CD14-positive monocyte (primary cell): ENCODE data around the gene TLR4. TPM values are rescaled to one million over a fixed set of nuclear protein-coding genes. Genes with fewer than 3 reads are reported as not detected.

ENCODE experiments used
- DNase-seq, 3 donors: peaks; one replicate each; pipeline ENCODE4 v3.0.0-alpha.2; 2011 to 2022
- H2AFZ ChIP-seq: 2 replicates; pipeline ENCODE4 v1.6.0; 2012; ENCODE audit warnings: mild to moderate bottlenecking, low read depth, low read length, inconsistent platforms; ENCODE audit not compliant: insufficient read depth, poor library complexity, severe bottlenecking
- H3K27ac ChIP-seq, 2 donors: 1 replicate in 1 of 2; 2 replicates in 1 of 2; pipeline ENCODE4 v1.5.1; 2012 to 2013; ENCODE audit warnings: low read length in 2 of 2, control low read depth in 1 of 2, inconsistent platforms in 1 of 2, low read depth in 1 of 2, mild to moderate bottlenecking in 1 of 2
- H3K27me3 ChIP-seq, 2 donors: one replicate each; pipeline versions ENCODE4 v1.6.0 to v1.6.1; 2011 to 2013; ENCODE audit warnings: low read length in 2 of 2; ENCODE audit not compliant: control insufficient read depth in 2 of 2, insufficient read depth in 2 of 2
- H3K36me3 ChIP-seq, 2 donors: replicated peaks in 1 of 2; 1 replicate in 1 of 2; 2 replicates in 1 of 2; pipeline versions ENCODE4 v1.5.1 to v1.6.1; 2012 to 2013; ENCODE audit warnings: low read length in 2 of 2, control low read depth in 1 of 2, inconsistent platforms in 1 of 2, mild to moderate bottlenecking in 1 of 2; ENCODE audit not compliant: insufficient read depth in 2 of 2, control insufficient read depth in 1 of 2
- H3K4me1 ChIP-seq, 2 donors: 1 replicate in 1 of 2; 2 replicates in 1 of 2; pipeline versions ENCODE4 v1.5.1 to v1.6.1; 2012 to 2013; ENCODE audit warnings: low read length in 2 of 2, control low read depth in 1 of 2, inconsistent platforms in 1 of 2, mild to moderate bottlenecking in 1 of 2, moderate library complexity in 1 of 2; ENCODE audit not compliant: insufficient read depth in 2 of 2, control insufficient read depth in 1 of 2
- H3K4me2 ChIP-seq: replicated peaks from 2 replicates; pipeline ENCODE3; 2012; ENCODE audit warnings: low read length, moderate library complexity, mild to moderate bottlenecking; ENCODE audit not compliant: poor library complexity, severe bottlenecking; ENCODE audit errors: extremely low read depth
- H3K4me3 ChIP-seq, 3 experiments: fragments of 200-600 bp in 1 of 3; sonication (generic) in 1 of 3; replicated peaks in 1 of 3; 1 replicate in 2 of 3; 2 replicates in 1 of 3; pipeline ENCODE4 v1.5.1; 2011 to 2013; ENCODE audit warnings: low read length in 3 of 3, mild to moderate bottlenecking in 3 of 3, control low read depth in 2 of 3, low read depth in 2 of 3, inconsistent platforms in 1 of 3, moderate library complexity in 1 of 3
- H3K79me2 ChIP-seq: 2 replicates; pipeline ENCODE4 v1.6.0; 2012; ENCODE audit warnings: mild to moderate bottlenecking, control low read depth, inconsistent platforms, low read length, moderate library complexity; ENCODE audit not compliant: insufficient read depth
- H3K9ac ChIP-seq: 2 replicates; pipeline ENCODE4 v1.6.0; 2017; ENCODE audit warnings: low read length, mild to moderate bottlenecking; ENCODE audit not compliant: insufficient read depth, poor library complexity, severe bottlenecking
- H3K9me3 ChIP-seq, 2 donors: replicated peaks in 1 of 2; 1 replicate in 1 of 2; 2 replicates in 1 of 2; pipeline versions ENCODE4 v1.5.1 to v1.6.1; 2012 to 2013; ENCODE audit warnings: low read length in 2 of 2, control low read depth in 1 of 2; ENCODE audit not compliant: control insufficient read depth in 1 of 2, insufficient read depth in 1 of 2
- H4K20me1 ChIP-seq: 2 replicates; pipeline ENCODE4 v1.6.0; 2012; ENCODE audit warnings: mild to moderate bottlenecking, low read length, control low read depth, moderate library complexity; ENCODE audit not compliant: insufficient read depth
- H3K27ac Mint-ChIP-seq, 7 donors: one replicate each; pipeline ENCODE4 v1.8.0; 2020; ENCODE audit warnings: mild to moderate bottlenecking in 7 of 7, mixed read lengths in 7 of 7, moderate library complexity in 6 of 7, inconsistent platforms in 2 of 7
- H3K27me3 Mint-ChIP-seq, 3 donors: one replicate each; pipeline ENCODE4 v1.8.0; 2021 to 2022; ENCODE audit warnings: low read depth in 3 of 3, mild to moderate bottlenecking in 3 of 3, mixed read lengths in 3 of 3, moderate library complexity in 3 of 3, inconsistent platforms in 1 of 3
- H3K36me3 Mint-ChIP-seq, 2 donors: one replicate each; pipeline ENCODE4 v1.8.0; 2020; ENCODE audit warnings: mixed read lengths in 2 of 2, inconsistent platforms in 1 of 2, mild to moderate bottlenecking in 1 of 2
- H3K4me1 Mint-ChIP-seq: one replicate; pipeline ENCODE4 v1.8.0; 2020; ENCODE audit warnings: mild to moderate bottlenecking, mixed read lengths
- H3K4me3 Mint-ChIP-seq, 2 donors: one replicate each; pipeline ENCODE4 v1.8.0; 2020; ENCODE audit warnings: mild to moderate bottlenecking in 2 of 2, mixed read lengths in 2 of 2, moderate library complexity in 1 of 2
- H3K9me3 Mint-ChIP-seq, 7 donors: one replicate each; pipeline ENCODE4 v1.8.0; 2020 to 2022; ENCODE audit warnings: mixed read lengths in 7 of 7, mild to moderate bottlenecking in 6 of 7, moderate library complexity in 6 of 7, inconsistent platforms in 2 of 7
- WGBS: methylation state at CpG from one replicate; pipeline ENCODE4 v1.1.5; 2013; ENCODE audit warnings: missing lambda C conversion rate; ENCODE audit not compliant: insufficient coverage; 5-methylcytosine and 5-hydroxymethylcytosine counted together
- intact Hi-C, 2 donors: fragments of 100-400 bp; cut with micrococcal nuclease; formaldehyde crosslinking; loops; one replicate each; pipeline versions ENCODE4 v1.15.0 to v1.15.1; 2023
- polyA plus RNA-seq, 3 donors: library from polyadenylated mRNA; depleted of rRNA in 1 of 3; unstranded in 2 of 3; stranded (reverse) in 1 of 3; fragments of 300-500 nt in 2 of 3; fragments of >200 nt in 1 of 3; fragmentation: Illumina TruSeq in 2 of 3; gene quantifications; 1 replicate in 2 of 3; 2 replicates in 1 of 3; pipeline ENCODE4 v1.2.3, GENCODE V29; 2012 to 2021
- TF ChIP-seq, protein P1 (sequence below): fragments of 200-600 bp; IDR thresholded peaks from one replicate; pipeline ENCODE4 v1.8.0; 2022; ENCODE audit warnings: antibody characterized with exemption, mild to moderate bottlenecking

The TLR4 gene
- polyA plus RNA-seq, 3 donors, result 34.0 to 214 (median 174) TPM

DNA sequence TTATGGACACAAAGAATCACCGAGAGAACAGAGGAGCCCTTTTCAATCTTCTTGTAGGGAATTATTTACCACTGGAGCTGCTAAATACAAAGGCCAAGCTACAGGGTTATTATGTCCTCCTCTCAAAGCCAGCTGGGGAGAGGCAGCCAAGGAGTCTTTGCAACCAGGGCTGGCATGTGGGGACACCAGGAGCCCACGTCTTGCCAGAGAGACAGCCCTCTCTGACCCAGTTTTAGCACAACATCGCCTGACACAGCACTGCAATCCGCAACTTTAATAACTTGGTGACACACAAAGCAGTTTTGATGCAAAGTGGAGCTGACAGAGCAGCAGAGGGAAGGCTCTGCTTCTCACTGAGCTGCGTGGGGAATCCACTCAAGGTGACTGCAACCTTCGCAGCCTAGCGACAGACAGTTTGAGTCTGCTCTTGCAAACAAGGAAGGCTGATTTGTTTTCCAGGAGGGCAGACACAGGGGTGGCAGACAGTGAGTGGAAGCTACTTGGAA lies 33.6 kb downstream of the TLR4 start:
- Mint-ChIP-seq H3K4me3 (no peak overlapping the region), H3K27me3 (peaks cover 0 to 4% (median 2%) of the 10 kb centered on the region in 3 donors), H3K36me3 (peaks cover 8 to 10% of the 10 kb centered on the region in 2 donors), H3K27ac (no peak overlapping the region), H3K4me1 (peaks cover 20% of the 10 kb centered on the region), H3K9me3 (no peaks in the 10 kb centered on the region)
- intact Hi-C loops, result no loop called here
- Histone ChIP-seq H2AFZ (no peak overlapping the region), H3K27me3 (peaks cover 0 to 2% of the 10 kb centered on the region in 2 donors), H3K27ac (no peak overlapping the region), H3K4me1 (peaks cover 13 to 16% of the 10 kb centered on the region in 2 donors), H3K9ac (no peak overlapping the region), H3K9me3 (no peaks in the 10 kb centered on the region), H3K79me2 (no peaks in the 10 kb centered on the region), H4K20me1 (no peaks in the 10 kb centered on the region), H3K36me3 (no peaks in the 10 kb centered on the region), H3K4me3 (no peak overlapping the region), H3K4me2 (no peak overlapping the region)
- TF ChIP-seq, protein P1, sequence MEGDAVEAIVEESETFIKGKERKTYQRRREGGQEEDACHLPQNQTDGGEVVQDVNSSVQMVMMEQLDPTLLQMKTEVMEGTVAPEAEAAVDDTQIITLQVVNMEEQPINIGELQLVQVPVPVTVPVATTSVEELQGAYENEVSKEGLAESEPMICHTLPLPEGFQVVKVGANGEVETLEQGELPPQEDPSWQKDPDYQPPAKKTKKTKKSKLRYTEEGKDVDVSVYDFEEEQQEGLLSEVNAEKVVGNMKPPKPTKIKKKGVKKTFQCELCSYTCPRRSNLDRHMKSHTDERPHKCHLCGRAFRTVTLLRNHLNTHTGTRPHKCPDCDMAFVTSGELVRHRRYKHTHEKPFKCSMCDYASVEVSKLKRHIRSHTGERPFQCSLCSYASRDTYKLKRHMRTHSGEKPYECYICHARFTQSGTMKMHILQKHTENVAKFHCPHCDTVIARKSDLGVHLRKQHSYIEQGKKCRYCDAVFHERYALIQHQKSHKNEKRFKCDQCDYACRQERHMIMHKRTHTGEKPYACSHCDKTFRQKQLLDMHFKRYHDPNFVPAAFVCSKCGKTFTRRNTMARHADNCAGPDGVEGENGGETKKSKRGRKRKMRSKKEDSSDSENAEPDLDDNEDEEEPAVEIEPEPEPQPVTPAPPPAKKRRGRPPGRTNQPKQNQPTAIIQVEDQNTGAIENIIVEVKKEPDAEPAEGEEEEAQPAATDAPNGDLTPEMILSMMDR, result no peak
- 92% methylated on average over 7 of the region's 7 CpGs for WGBS
- DNase-seq, result no peak

DNA sequence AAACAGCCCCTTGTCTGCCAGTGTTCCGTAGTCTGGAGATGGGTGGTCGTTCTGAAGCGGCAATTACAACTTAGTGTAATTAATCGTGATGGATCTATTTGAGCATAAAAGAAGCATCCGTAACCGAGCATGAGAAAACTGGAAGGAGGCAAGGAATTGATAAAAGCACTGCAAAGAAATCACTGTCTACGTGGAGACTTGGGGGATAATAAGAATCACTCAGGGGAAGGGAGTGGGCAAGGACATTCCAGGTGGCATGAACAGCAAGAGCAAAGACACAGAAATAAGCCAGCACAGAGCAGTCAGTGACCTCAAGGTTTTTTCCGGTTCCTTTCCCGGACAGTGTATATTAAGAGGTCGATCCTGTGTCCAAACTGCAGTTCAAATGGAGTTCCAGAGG lies 35.0 kb downstream of the TLR4 start:
- Histone ChIP-seq H3K4me1 (peaks cover 6 to 7% of the 10 kb centered on the region in 2 donors), H2AFZ (no peak overlapping the region), H3K9ac (no peak overlapping the region), H3K9me3 (no peaks in the 10 kb centered on the region), H3K27ac (no peak overlapping the region), H3K79me2 (no peaks in the 10 kb centered on the region), H3K4me2 (no peak overlapping the region), H3K27me3 (peaks cover 0 to 2% of the 10 kb centered on the region in 2 donors), H4K20me1 (no peaks in the 10 kb centered on the region), H3K36me3 (no peaks in the 10 kb centered on the region), H3K4me3 (no peak overlapping the region)
- Mint-ChIP-seq H3K36me3 (peaks cover 8 to 10% of the 10 kb centered on the region in 2 donors), H3K4me1 (peaks cover 9% of the 10 kb centered on the region), H3K27ac (no peak overlapping the region), H3K27me3 (peaks cover 2 to 3% (median 2%) of the 10 kb centered on the region in 3 donors), H3K9me3 (no peaks in the 10 kb centered on the region), H3K4me3 (no peak overlapping the region)
- TF ChIP-seq, protein P1, result no peak
- DNase-seq, result no peak
- intact Hi-C loops, result no loop called here
- 97% methylated on average over 10 of the region's 10 CpGs for WGBS
